Kasumi-1 (cell line): Measurements from ENCODE around the gene GPR55.

Source experiments
- DNase-seq, 2 experiments: peaks; one replicate each; lab custom pipeline; 2025; lab: John Stamatoyannopoulos, UW

The GPR55 gene

GRCh38 chr2:230934231-230935129 lies 9.4 kb upstream of the GPR55 start:
- no peak for DNase-seq

- DNase-seq, result no peak
Measured at GRCh38 chr2:230933521-230934180, 8.6 kb upstream of the GPR55 start.

GRCh38 chr2:230932556-230933511 lies 7.8 kb upstream of the GPR55 start:
- peak; percentile 3 to 23 for DNase-seq

GRCh38 chr2:230931556-230932231 lies 6.7 kb upstream of the GPR55 start:
- DNase-seq, result no peak

GRCh38 chr2:230930928-230931555 lies 6.0 kb upstream of the GPR55 start:
- no peak for DNase-seq

GRCh38 chr2:230930149-230930780 lies 5.2 kb upstream of the GPR55 start:
- no peak for DNase-seq

- no peak for DNase-seq
Measured at GRCh38 chr2:230929381-230930148, 4.5 kb upstream of the GPR55 start.

- DNase-seq, result no peak
Measured at GRCh38 chr2:230928701-230929380, 3.8 kb upstream of the GPR55 start.

- DNase-seq, result no peak
Measured at GRCh38 chr2:230927711-230928341, 2.8 kb upstream of the GPR55 start.

GRCh38 chr2:230925879-230926765 lies 1.1 kb upstream of the GPR55 start:
- no peak for DNase-seq

GRCh38 chr2:230925443-230925878 lies 419 bp upstream of the GPR55 start:
- DNase-seq, result no peak

- no peak for DNase-seq
Measured at GRCh38 chr2:230924092-230924469, 961 bp downstream of the GPR55 start.

GRCh38 chr2:230922951-230923717 lies 1.9 kb downstream of the GPR55 start:
- no peak for DNase-seq

GRCh38 chr2:230921806-230922595 lies 3.0 kb downstream of the GPR55 start:
- DNase-seq, result no peak

- DNase-seq, result no peak
Measured at GRCh38 chr2:230920167-230920566, 4.9 kb downstream of the GPR55 start.

- no peak for DNase-seq
Measured at GRCh38 chr2:230919681-230920080, 5.4 kb downstream of the GPR55 start.
